DMS153 (cell line): Measurements from ENCODE around the gene PHEX.

ENCODE experiments used
- DNase-seq: peaks from one replicate; lab custom pipeline; 2025; lab: John Stamatoyannopoulos, UW

The PHEX gene

DNA sequence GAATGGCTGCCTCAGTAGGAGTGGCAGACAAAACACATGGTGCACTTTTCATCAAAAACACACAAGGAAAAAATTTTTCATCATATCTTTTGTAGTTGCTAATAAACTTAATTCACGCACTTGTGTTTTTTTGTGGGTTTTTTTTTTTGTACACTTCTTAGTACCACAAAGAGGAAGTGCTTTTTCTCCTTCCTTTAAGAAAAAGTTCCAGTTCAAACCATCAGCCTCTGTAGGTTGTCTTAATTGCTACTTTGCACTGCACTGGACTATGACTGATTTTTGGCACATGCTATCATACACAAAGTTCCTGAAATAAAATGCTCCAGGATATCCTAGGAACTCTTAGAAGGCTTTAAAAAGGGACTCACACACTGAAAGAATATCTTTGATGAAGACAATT, at the start of gene PHEX:
Gene PHEX, plus strand, starts transcription at position 242 of the 400 bp plus-strand sequence. CDS start 681 bp downstream, outside the sequence.
- no peak for DNase-seq

DNA sequence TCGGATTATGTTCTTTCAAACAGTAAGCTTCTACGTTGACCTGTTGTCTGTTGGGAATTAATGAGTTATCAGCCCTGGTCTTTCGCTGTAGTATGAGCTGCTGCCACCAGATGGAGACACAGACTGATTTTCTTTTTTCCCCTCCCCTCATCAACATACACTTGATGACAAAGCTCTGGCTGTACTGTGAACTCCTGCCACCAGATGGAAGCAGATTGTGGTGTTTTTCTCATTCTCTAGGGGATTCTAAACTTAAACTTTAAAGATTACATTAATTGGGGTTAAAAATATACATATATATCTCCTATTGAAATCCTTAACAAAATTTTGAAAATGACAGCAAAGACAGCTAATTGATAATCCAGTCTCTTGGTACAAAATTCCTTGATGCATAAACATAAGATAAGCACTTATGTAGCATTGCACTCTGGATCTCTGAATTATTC, 46.8 kb upstream of the PHEX start:
- peak; percentile 19 for DNase-seq

DNA sequence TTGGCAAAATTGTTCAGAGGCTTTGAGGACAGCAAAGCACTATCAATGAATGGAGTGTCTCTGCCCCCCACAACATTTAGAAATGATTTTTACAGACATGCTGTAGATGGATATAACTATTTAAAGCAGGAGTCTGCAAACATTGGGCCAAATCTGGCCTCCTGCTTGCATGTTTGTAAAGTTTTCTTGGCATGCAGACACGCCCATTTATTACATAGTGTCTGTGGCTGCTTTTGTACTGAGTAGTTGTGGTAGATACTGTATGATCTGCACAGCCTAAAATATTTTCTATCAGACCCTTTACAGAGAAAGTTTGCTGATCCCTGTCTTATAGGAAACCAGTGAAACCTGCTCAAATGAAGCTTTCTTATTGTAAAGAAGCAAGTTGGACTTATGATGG, 45.5 kb upstream of the PHEX start:
- no peak for DNase-seq

DNA sequence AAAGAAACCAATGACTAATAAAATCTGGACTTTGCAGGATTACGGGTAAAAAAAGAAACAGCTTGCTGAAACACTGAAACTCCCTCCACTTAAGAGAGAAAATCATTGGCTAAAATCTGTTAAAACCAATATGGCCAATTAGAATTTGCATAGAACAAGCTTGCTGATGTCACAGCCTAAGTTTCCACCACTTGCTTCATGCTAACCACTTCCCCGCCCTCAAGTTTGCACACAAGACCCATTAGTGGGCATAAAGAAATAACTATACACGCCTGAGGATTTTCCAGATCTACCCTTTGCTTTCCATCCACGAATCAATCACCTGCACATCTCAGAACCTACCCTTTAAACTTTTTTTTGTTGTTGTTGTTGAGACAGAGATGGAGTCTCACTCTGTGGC, 42.7 kb upstream of the PHEX start:
- no peak for DNase-seq

DNA sequence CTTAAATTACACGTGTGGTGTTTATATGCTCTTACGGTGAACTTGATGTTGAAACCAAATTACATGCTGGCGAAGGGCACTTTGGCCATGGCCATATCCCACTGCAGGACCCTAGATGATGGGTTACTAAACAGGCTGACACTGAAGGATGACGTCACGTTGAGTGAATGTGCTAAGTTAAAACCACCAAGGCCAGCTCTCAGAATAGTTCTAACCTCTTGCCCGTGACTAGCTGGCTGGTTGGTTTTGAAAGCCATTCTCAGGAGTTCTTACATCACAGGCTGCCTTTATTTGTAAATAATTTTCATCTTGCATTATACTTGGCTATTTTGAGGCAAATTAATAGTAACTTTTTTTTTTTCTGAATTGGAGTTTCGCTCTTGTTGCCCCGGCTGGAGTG, 41.3 kb upstream of the PHEX start:
- no peak for DNase-seq

DNA sequence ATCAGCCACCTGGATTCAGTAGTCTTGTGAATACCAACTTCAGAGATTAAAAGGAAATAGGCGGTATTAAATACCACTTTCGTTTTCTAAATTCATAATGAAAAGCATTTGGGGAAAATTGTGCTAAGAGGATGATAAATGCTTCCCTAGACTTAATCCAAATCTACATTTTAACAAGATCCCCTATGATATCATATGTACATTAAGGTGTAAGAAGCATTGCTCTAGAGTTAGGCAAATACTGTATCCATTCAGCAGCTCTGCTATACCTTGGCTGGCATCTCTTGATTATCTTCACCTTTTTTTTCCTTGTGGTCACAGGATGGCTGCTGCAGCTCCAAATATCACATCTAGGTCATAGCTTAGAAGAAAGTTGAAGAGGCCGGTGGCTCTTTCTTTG, 40.6 kb upstream of the PHEX start:
- no peak for DNase-seq

DNA sequence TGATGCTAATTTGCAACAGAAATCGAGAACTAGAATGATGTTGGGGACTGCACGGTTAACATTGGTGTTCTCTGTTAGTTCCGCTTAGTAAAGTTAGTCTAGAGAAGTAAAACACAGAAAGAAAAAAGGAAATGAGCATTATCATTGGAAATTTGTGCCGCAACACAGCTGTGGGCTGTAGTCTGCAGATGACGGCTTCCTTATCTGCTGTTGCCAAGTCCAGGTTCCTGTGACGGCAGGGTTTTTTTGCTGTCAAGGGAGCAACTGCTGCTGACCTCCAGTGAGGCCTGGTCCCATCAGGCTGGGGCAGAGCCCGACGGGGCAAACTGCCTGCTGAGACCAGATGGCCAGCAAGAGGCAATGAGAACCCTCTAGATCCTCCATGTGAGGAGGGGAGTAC, 38.9 kb upstream of the PHEX start:
- no peak for DNase-seq

DNA sequence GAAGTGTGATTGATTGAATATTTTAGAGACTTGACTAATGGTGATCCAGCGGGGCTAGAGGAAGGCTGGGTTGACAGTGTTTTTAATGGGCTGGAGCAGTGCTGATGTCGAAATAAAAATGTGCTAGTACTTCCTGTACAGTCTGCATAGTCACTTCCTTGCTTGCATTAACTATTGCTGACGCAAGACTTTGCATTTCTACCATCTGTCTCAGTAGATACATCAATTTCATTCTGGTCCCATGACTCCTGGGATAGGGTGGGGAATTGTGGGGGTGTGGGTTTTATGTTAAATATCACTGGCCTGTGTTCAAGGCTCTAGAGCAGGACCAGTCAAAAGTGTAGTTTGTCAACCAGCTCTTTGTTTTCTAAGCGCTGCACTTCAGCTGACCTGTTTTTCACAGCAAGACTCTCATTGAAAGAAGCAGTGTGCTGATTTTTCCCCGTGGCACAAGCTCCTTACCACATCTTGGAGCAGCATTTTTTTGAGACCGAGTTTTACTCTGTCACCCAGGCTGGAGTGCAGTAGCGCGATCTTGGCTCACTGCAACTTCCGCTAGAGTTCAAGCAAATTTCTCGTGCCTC, 35.2 kb upstream of the PHEX start:
- no peak for DNase-seq

DNA sequence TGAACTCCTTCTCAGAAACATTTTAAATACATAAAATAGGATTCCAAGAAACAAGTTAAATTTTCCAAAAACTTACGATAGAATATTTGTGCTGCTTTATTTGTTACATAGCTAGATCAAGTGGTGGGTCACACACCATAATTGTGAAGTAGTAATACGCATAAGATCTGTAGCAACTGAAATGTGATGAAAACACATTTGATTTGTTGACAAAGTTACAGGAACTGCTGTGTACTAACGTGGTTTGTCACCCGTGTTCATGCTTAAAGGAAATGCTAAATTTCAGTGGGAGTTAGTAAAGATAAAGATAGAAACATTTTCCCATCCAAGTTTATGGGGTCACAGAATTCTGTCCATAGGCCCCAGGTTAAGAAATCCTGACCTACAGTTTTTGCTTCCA, 34.1 kb upstream of the PHEX start:
- DNase-seq: no peak

DNA sequence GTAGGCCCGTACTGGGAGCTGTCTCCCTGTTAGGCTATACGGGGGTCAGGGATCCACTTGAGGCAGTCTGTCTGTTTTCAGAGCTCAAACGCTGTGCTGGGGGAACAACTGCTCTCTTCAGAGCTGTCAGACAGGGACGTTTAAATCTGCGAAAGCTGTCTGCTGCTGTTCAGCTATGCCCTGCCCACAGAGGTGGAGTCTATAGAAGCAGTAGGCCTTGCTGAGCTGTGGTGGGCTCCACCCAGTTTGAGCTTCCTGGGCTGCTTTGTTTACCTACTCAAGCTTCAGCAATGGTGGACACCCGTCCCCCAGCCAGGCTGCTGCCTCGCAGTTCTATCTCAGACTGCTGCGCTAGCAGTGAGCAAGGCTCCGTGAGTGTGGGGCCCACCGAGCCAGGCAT, 27.3 kb upstream of the PHEX start:
- no peak for DNase-seq

DNA sequence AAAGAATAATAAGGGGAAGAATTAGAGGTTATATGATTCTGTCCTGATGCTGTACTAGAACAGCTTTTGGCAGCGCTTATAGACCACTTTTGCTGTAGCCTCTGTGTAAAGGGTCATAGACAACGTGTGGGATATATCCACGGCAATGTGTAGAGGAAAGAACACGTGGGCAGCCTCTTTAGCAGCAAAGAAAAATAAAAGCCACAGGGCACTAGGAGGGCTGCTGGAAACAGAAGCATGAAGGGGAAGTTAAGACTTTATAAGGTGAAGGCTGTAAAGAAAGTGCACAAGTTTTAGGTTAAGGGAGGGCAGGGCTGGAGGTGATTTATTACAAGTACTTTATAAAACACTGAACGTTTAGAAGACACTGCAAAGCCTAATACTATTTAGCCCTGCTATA, 20.1 kb upstream of the PHEX start:
- no peak for DNase-seq

DNA sequence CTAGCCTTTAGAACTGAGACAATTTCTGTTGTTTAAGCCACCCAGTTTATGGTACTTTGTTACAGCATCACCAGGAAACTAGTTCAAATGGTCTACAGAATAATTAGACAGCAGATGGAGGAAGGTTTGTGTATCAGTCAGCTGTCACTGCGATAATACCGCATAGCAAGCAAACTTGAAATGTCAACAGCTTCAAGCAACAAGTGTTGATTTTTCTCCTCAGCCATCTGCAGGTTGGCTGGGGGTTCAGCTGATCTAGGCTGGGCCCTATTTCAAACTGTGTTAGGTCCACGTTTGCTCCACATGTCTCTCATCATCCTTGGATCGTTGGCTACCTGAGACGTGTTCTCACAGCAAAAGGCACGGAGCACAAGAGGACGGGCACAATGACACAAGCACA, 19.2 kb upstream of the PHEX start:
- DNase-seq: no peak

DNA sequence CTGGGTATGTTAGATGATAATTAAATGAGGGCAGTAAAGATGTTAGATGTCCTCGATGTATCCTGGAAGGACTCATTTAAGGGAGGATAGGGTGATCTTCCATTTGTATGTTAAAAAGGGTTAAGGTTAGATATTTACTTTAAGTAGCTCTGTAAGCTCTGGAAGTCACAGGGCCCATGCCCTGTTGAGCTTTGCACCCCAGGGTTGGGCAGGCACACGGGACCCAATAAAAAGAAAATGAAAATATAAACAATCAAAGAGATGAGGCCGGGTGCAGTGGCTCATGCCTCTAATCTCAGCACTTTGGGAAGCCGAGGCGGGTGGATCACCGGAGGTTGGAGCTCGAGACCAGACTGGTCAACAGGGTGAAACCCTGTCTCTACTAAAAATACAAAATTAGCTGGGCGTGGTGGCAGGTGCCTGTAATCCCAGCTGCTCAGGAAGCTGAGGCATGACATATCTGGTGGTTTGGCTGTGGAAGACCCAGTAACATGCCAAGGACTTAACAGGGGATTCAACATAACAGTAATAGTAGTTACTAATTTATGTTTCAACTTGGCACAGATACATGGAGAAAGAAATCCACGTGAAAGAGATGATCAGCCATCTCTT, 16.9 kb upstream of the PHEX start:
- no peak for DNase-seq

DNA sequence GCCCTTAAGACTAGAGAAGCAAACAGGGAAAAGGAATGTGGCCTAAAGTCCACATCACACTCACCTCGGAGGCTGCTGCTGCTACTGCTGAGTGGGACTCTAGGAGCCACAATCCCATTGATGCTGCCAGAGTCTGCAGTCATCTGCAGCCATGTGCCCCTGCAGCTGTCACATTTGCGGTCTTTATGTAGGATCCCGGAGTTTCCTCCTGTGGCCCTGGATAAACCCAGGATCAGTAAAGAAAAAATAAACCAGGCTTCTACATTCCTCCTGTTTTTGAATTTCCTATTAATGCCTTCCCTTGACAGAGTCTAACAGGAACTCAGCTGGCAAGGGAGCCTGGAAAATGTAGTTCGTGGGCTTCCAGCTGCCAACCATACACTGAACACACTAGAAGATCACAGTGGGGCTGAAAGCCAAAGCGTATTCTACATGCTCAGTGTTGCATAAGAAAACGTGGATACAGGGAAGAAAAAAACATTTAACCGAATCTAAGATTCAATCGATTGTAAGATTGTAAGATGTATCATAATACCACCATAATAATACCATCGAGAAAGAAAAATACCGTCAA, 10.3 kb upstream of the PHEX start:
- no peak for DNase-seq

DNA sequence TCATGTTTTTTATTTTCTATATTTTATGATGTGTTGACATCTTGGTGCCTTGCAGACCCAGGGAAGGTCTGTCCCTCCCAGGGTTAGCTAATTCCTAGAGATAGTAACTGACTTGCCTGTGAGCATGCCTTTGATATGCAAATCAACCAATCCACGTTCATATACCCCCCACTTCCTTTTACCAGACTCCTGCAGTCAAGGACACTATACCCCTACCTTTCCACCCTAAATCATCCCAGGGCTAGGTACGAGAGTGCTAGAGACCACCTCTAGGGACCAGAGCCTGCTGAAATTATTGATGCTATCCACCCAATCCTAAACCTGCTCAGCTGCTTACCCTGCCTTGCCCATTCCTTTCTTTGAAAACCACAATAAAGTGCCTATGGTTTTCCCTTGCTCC, 7.5 kb upstream of the PHEX start:
- DNase-seq: no peak

DNA sequence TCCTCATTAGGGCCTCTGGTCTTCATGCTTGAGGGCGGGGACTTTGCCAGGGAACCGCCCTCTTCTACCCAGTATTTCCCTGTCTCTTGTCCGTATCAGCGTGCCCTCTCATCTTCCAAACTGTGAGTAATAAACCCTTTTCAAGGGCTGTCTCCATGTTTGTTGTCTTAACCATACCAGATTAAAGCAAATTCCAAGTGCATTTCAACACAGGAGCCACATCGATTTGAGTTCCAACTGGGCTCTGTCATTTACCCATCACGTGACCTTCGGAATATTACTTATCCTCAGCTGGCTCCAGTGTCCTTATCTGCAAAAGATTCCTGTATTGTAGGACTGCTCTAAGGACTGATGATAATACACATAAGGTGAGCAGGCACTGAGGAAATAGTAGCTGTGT, 6.4 kb upstream of the PHEX start:
- no peak for DNase-seq

DNA sequence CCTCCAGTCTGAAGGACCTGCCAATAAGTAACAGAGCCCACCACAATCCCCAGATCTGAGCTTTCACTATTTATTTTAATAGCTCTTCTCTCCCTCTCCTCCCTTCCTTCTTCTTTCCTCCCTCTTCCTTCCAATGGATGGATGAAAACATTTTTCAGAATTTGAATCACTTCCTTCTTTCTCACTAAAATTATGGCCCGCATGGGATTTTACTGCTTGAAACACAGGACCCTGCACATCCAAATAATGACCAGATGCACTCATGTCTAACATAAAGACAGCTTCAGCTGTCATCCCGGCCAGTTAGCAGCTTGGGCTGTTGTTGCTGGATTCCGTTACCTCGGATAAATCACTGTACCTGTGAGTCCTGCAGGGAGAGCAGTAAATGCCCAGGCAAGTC, 5.4 kb upstream of the PHEX start:
- no peak for DNase-seq

DNA sequence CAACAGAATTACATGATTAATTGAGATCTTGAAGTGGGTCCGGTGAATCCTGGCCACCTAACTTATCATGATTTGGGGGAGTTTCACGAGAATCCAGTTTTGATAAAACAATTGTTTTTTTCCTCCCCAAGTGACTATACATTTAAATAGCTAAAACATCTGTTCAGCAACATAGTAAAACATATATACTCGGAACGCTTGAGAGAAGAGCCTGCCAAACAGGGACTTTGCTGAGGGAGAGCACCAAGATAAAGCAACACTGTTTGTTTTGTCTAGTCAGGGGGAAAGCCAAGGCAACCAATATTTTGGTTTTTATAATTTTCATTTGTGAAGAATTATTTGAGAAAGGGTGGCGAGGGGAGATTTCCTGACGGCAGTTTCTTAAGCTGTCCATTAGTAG, 381 bp downstream of the PHEX start:
- DNase-seq: no peak

DNA sequence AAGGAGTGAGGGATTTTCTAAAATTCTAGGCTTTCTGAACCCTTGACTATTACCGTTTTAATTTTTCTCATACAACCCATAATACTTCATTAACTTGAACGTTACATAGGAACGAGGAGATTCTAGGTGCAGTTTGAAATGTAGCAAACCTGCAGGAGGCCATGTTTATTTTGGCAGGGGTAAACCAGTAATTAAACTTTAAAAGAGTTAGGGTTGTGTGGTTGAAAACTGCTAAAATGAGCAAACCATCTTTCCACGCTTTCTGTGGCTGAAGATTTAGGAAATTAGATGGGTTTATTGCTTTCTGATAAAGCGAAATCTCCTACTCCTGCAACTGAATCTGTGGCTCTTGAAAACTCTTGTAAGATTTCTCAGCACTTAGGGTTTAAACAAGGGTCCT, 1.7 kb downstream of the PHEX start:
- no peak for DNase-seq

DNA sequence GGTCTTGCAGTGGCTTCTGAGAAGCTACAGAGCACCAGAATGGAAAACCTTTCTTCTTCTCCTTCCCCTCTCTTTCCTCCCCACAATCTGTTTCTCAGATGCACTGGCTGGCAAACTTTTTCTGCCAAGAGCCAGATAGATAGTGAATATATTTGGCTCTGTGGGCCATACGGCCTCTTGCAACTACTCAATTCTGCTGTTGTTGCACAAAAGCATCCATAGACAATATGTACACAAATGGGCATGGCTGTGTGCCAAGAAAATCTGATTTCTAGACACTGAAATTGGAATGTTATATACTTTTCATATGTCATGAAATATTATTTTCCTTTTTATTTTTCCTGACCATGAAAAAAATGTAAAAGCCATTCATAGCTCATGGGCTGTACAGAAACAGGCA, 3.1 kb downstream of the PHEX start:
- DNase-seq: no peak

DNA sequence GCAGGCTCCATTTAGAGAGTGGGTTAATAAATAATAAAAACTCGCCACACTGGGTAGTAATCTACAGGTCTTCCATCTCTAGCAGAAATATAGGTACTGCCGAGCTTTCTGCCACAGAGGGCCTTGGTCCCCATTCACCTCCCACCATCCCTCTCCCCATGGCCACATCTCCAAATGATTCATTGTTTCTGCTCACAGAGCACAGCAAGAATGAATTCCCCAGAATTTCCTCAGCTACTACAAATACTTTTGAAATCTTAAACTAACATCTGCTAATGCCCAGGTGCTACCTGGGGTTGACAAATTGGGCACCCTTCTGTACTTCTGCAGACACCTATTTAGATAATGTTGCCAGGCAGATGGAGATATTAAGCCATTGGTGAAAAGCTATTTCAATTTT, 5.1 kb downstream of the PHEX start:
- DNase-seq: no peak

DNA sequence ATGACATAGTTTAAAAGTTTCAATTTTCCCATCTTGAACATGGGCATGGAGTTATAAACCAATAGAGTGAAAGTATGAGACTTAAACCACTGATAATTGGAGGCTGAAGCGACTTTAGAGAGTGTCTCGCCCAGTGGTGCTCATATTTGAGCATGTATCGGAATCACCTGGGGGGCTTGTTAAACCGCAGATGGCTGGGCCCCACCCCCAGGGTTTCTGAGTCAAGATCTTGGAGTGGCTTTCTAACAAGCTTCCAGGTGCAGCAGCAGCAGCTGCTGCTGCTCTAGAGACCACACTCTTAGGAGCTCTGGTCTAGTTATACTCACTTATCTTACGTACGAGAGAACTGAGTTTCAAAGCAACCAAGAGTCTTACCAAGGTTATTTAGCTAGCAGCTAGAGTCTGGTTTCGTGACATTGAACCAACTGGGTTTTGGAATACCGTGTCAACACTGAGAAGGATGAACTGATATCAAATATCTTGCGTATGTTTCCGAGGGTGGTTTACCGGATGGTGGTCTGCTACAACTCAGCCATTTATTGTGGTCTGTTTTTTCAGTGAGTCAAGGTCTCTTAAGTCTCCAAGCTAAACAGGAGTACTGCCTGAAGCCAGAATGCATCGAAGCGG, 5.9 kb downstream of the PHEX start:
- DNase-seq: no peak

DNA sequence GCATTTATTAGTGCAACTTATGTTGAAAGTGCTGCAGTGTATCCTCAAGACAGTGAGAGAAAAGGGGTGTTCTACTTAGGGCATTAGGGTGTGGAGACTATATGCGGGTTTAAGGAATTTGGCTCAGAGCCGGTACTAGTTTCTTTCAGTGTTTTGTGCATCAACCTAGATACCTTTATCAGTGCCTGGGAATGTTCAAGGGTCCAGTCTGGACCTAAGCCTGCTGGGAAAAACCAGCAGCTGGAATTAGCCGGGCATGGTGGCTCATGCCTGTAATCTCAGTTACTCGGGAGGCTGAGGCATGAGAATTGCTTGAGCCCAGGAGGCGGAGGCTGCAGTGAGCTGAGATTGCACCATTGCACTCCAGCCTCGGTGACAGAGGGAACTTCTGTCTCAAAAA, 7.4 kb downstream of the PHEX start:
- DNase-seq: no peak

DNA sequence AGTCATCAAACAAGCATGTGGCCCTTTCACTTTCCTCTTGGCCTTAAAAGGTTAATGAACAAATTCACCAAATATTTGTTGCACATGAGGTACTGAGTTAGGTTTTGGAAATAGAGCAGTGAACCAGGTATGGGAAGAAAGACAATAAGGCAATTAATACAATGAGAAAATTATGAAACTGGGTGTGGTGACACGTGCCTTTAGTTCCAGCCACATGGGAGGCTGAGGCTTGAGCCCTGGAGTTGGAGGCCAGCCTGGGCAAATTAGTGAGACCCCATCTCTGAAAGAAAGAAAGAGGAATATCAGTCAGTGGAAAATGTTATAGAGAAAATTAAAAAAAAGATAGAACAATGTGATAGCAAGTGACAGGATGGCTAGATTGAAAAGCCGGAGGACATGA, 8.1 kb downstream of the PHEX start:
- DNase-seq: no peak
